HepG2 (cell line): ENCODE measurements around the gene PSMD10. TPM values are rescaled to one million over a fixed set of nuclear protein-coding genes. Genes with fewer than 3 reads are reported as not detected.

ENCODE experiments used
- ATF7 ChIP-seq, 2 experiments: fragments of 450-650 bp in 1 of 2; sonication (generic) in 1 of 2; formaldehyde crosslinking in 1 of 2; IDR thresholded peaks; 2 replicates each; pipeline versions ENCODE4 v1.4.0 to v1.6.1; 2016 to 2020; ENCODE audit warnings: antibody characterized with exemption in 1 of 2, mild to moderate bottlenecking in 1 of 2, missing genetic modification reagents in 1 of 2
- CENPBD1 ChIP-seq: sonication (generic); formaldehyde crosslinking; IDR thresholded peaks from 2 replicates; pipeline ENCODE4 v1.8.0; 2022; ENCODE audit warnings: missing genetic modification reagents, low read depth, mild to moderate bottlenecking, borderline replicate concordance
- DZIP1 ChIP-seq: sonication (generic); formaldehyde crosslinking; IDR thresholded peaks from 2 replicates; pipeline ENCODE4 v1.5.0; 2020; ENCODE audit warnings: mild to moderate bottlenecking, missing genetic modification reagents
- FIP1L1 ChIP-seq: fragments of 200-400 bp; formaldehyde crosslinking; IDR thresholded peaks from 2 replicates; pipeline ENCODE4 v1.6.1; 2018; ENCODE audit warnings: low read depth, mild to moderate bottlenecking, low read length, moderate library complexity, borderline replicate concordance; ENCODE audit not compliant: insufficient read depth
- GPBP1L1 ChIP-seq: sonication (generic); formaldehyde crosslinking; IDR thresholded peaks from 2 replicates; pipeline ENCODE4 v1.5.0; 2020; ENCODE audit warnings: mild to moderate bottlenecking, missing genetic modification reagents
- HINFP ChIP-seq: sonication (generic); formaldehyde crosslinking; IDR thresholded peaks from 2 replicates; pipeline ENCODE4 v1.4.0; 2020; ENCODE audit warnings: low read depth, mild to moderate bottlenecking, missing genetic modification reagents
- HOMEZ ChIP-seq: IDR thresholded peaks from 2 replicates; pipeline ENCODE4 v1.6.1; 2016; ENCODE audit warnings: low read depth
- KAT8 ChIP-seq: IDR thresholded peaks from 2 replicates; pipeline ENCODE4 v1.6.1; 2016; ENCODE audit warnings: missing genetic modification reagents, missing compliant biosample characterization
- ZNF121 ChIP-seq: sonication (generic); formaldehyde crosslinking; IDR thresholded peaks from 2 replicates; pipeline ENCODE4 v1.5.0; 2020; ENCODE audit warnings: mild to moderate bottlenecking, missing genetic modification reagents
- ZNF335 ChIP-seq: sonication (generic); formaldehyde crosslinking; IDR thresholded peaks from 2 replicates; pipeline ENCODE4 v1.4.0; 2020; ENCODE audit warnings: missing genetic modification reagents
- ZNF646 ChIP-seq: sonication (generic); formaldehyde crosslinking; IDR thresholded peaks from 2 replicates; pipeline ENCODE4 v1.9.0; 2021; ENCODE audit warnings: mild to moderate bottlenecking, missing genetic modification reagents
- ZNF691 ChIP-seq: sonication (generic); formaldehyde crosslinking; IDR thresholded peaks from 2 replicates; pipeline ENCODE4 v1.4.0; 2020; ENCODE audit warnings: missing genetic modification reagents, low read depth, mild to moderate bottlenecking, borderline replicate concordance
- polyA plus RNA-seq, 8 experiments: library from polyadenylated mRNA; depleted of rRNA in 3 of 8; stranded (reverse) in 7 of 8; unstranded in 1 of 8; fragments of >200 nt; fragmentation: Illumina TruSeq in 4 of 8; extraction: Trizol in 4 of 8; gene quantifications; 2 replicates each; pipeline versions ENCODE4 v1.2.1 to v1.2.3, GENCODE V29; 2011 to 2016; ENCODE audit warnings: low read depth in 4 of 8, missing spikeins in 1 of 8, mixed read lengths in 1 of 8; ENCODE audit not compliant: insufficient read depth in 1 of 8
- total RNA-seq, 5 experiments: library from RNA; depleted of rRNA; stranded (reverse); fragments of >200 nt; fragmentation: Illumina TruSeq; extraction: Trizol; gene quantifications; 2 replicates each; pipeline ENCODE4 v1.2.3, GENCODE V29; 2016; ENCODE audit warnings: low read depth in 1 of 5

The PSMD10 gene
- total and polyA plus RNA-seq, 2 of the 13 experiments (the other 11 are each of a cell fraction or from before 2014, with no cell fraction given): 56.4 to 65.3 TPM

GRCh38 chrX:108091264-108091877 lies at the start of gene PSMD10, which contains the start of gene ATG4A (continued):
- TF ChIP-seq ZNF691 (CRISPR knock-in tag): no peak
- no peak for TF ChIP-seq DZIP1 (CRISPR knock-in tag)
- TF ChIP-seq CENPBD1: no peak
- no peak for TF ChIP-seq HOMEZ
- TF ChIP-seq ZNF646 (CRISPR knock-in tag): no peak
- no peak for TF ChIP-seq FIP1L1
- TF ChIP-seq GPBP1L1 (CRISPR knock-in tag): no peak
- TF ChIP-seq ZNF121 (CRISPR knock-in tag): no peak
- no peak for TF ChIP-seq ATF7 (IDR thresholded peaks at IDR 0.05)
- TF ChIP-seq ATF7 (CRISPR knock-in tag; IDR thresholded peaks at IDR 0.05): no peak
- no peak for TF ChIP-seq HINFP
- peak; percentile 46 for TF ChIP-seq KAT8 (CRISPR knock-in tag)
- no peak for TF ChIP-seq ZNF335 (CRISPR knock-in tag)
